K562 (cell line): ENCODE results near the gene WNK2. TPM values are rescaled to one million over a fixed set of nuclear protein-coding genes. Genes with fewer than 3 reads are reported as not detected.

Source experiments
- ATAC-seq: fragments of 200-7000 bp; cut with Tn5 transposase; 3 replicates; pipeline ENCODE4 v1.9.1; 2020; ENCODE audit warnings: moderate library complexity
- BruUV-seq: library from RNA; stranded (reverse); fragments of 400-500 nt; replicated peaks from 2 replicates; lab custom pipeline; 2021; lab: Mats Ljungman, UMichigan
- CTCF ChIA-PET: fragments of 300-600 bp; formaldehyde crosslinking; extraction: SDS; loops from one replicate; lab custom pipeline; 2021; ENCODE audit warnings: low intra/inter-chr PET ratio; lab: Yijun Ruan, JAX
- POLR2A ChIA-PET: fragments of 300-600, 350-650 bp; sonication (Branson Sonifier 250); formaldehyde crosslinking; extraction: SDS; loops from one replicate; lab custom pipeline; 2021; ENCODE audit warnings: antibody characterized with exemption, inconsistent platforms; lab: Yijun Ruan, JAX
- DNase-seq, 4 experiments: peaks; one replicate each; pipeline versions ENCODE4 v3.0.0 to v3.0.0-alpha.2; 2011 to 2018; ENCODE audit warnings: low spot score in 3 of 4, mixed read lengths in 3 of 4; ENCODE audit errors: extremely low read depth in 1 of 4
- FAIRE-seq: peaks from 2 replicates; lab custom pipeline; 2011; peaks lifted over from hg19 to GRCh38; lab: Jason Lieb, UNC
- H2AFZ ChIP-seq: 2 replicates; pipeline ENCODE4 v1.6.0; 2011; ENCODE audit warnings: low read depth, low read length, control low read depth, inconsistent platforms
- H3K27ac ChIP-seq: fragments of 200-600 bp; 3 replicates; pipeline ENCODE4 v1.8.0; 2011; ENCODE audit warnings: low read depth, mild to moderate bottlenecking, control low read depth, inconsistent platforms, low read length, moderate library complexity, mixed read lengths; ENCODE audit errors: extremely low read depth
- H3K27me3 ChIP-seq, 2 experiments: fragments of 300-600 bp in 1 of 2; 2 replicates in 1 of 2; 3 replicates in 1 of 2; pipeline versions ENCODE4 v1.6.0 to v1.8.0; 2011; ENCODE audit warnings: inconsistent platforms in 2 of 2, low read length in 2 of 2, mild to moderate bottlenecking in 1 of 2, mixed read lengths in 1 of 2, moderate library complexity in 1 of 2; ENCODE audit not compliant: control insufficient read depth in 2 of 2, insufficient read depth in 2 of 2
- H3K36me3 ChIP-seq: fragments of 300-600 bp; 3 replicates; pipeline ENCODE4 v1.8.0; 2011; ENCODE audit warnings: mild to moderate bottlenecking, low read length, inconsistent platforms; ENCODE audit not compliant: control insufficient read depth, insufficient read depth
- H3K4me1 ChIP-seq, 2 experiments: fragments of 200-600 bp in 1 of 2; replicated peaks in 1 of 2; 2 replicates in 1 of 2; 3 replicates in 1 of 2; pipeline versions ENCODE4 v1.5.1 to v1.8.0; 2011; ENCODE audit warnings: inconsistent platforms in 2 of 2, low read length in 2 of 2, mild to moderate bottlenecking in 1 of 2, mixed read lengths in 1 of 2, moderate library complexity in 1 of 2; ENCODE audit not compliant: control insufficient read depth in 2 of 2, insufficient read depth in 2 of 2
- H3K4me2 ChIP-seq: 2 replicates; pipeline ENCODE4 v1.6.1; 2011; ENCODE audit warnings: low read length, control low read depth, inconsistent platforms, mixed read lengths; ENCODE audit not compliant: insufficient read depth
- H3K4me3 ChIP-seq: fragments of 200-600 bp; sonication (generic), shearing (Covaris generic); 2 replicates; pipeline ENCODE4 v1.5.1; 2016; ENCODE audit warnings: control low read depth, inconsistent platforms
- H3K79me2 ChIP-seq: fragments of 200-600 bp; 3 replicates; pipeline ENCODE4 v1.8.0; 2011; ENCODE audit warnings: low read length, inconsistent platforms; ENCODE audit not compliant: control insufficient read depth, insufficient read depth
- H3K9ac ChIP-seq, 2 experiments: 2 replicates each; pipeline versions ENCODE4 v1.6.0 to v1.6.1; 2011; ENCODE audit warnings: low read depth in 2 of 2, low read length in 2 of 2, control low read depth in 1 of 2, inconsistent platforms in 1 of 2, mild to moderate bottlenecking in 1 of 2, mixed read lengths in 1 of 2; ENCODE audit not compliant: insufficient read depth in 1 of 2
- H3K9me1 ChIP-seq: one replicate; pipeline ENCODE4 v1.6.0; 2011; ENCODE audit warnings: inconsistent platforms, mild to moderate bottlenecking, low read length, moderate library complexity; ENCODE audit not compliant: control insufficient read depth, insufficient read depth
- H3K9me3 ChIP-seq: replicated peaks from 2 replicates; pipeline ENCODE4 v1.5.1; 2011; ENCODE audit warnings: low read depth, low read length, inconsistent platforms; ENCODE audit not compliant: control insufficient read depth, insufficient read depth
- H4K20me1 ChIP-seq: replicated peaks from 2 replicates; pipeline ENCODE4 v1.6.1; 2011; ENCODE audit warnings: low read length, inconsistent platforms, mixed read lengths; ENCODE audit not compliant: control insufficient read depth, insufficient read depth
- BDP1 ChIP-seq: IDR thresholded peaks from 3 replicates; pipeline ENCODE4 v1.6.1; 2011; ENCODE audit not compliant: insufficient read length, insufficient read depth
- KAT8 ChIP-seq: fragments of 450-650 bp; IDR thresholded peaks from 2 replicates; pipeline ENCODE4 v1.6.1; 2016; ENCODE audit warnings: low read depth, mild to moderate bottlenecking
- SPI1 ChIP-seq: IDR thresholded peaks from 2 replicates; pipeline ENCODE4 v1.6.1; 2011; ENCODE audit warnings: low read depth, low read length, control low read depth, borderline replicate concordance
- ZNF311 ChIP-seq: fragments of 250-450 bp; sonication (Bioruptor Pico); IDR thresholded peaks from 2 replicates; pipeline ENCODE4 v1.4.0; 2020; ENCODE audit warnings: mild to moderate bottlenecking, moderate library complexity
- ZNF589 ChIP-seq: fragments of 200-800 bp; sonication (Bioruptor generic); IDR thresholded peaks from 2 replicates; pipeline ENCODE4 v1.6.1; 2016; ENCODE audit warnings: low read depth, missing genetic modification characterization, missing compliant biosample characterization
- WGBS: fragments of 100-300 bp; shearing (Covaris generic); methylation state at CpG from one replicate; pipeline ENCODE4 v1.1.6; 2016; ENCODE audit warnings: low coverage, mixed read lengths; ENCODE audit not compliant: insufficient coverage; ENCODE audit errors: missing lambda C conversion rate; 5-methylcytosine and 5-hydroxymethylcytosine counted together
- in situ Hi-C: fragments of 300-500 bp; cut with MboI; formaldehyde crosslinking; loops from 4 replicates; pipeline ENCODE4 v1.15.0; 2018; ENCODE audit warnings: inconsistent platforms, mixed read lengths
- intact Hi-C: fragments of 100-400 bp; cut with micrococcal nuclease; formaldehyde crosslinking; loops from 2 replicates; pipeline ENCODE4 v1.14.2; 2022
- polyA plus RNA-seq, 8 experiments: library from polyadenylated mRNA; depleted of rRNA in 4 of 8; stranded (reverse) in 5 of 8; unstranded in 3 of 8; fragments of >200 nt; fragmentation: Nextera tagmentation in 2 of 8; fragmentation: Illumina TruSeq in 1 of 8; extraction: Ambion mirVana in 2 of 8; extraction: Trizol in 1 of 8; gene quantifications; 2 replicates each; pipeline versions ENCODE4 v1.2.1 to v1.2.3, GENCODE V29; 2011 to 2014; ENCODE audit warnings: inconsistent platforms in 1 of 8, missing spikeins in 1 of 8
- total RNA-seq, 7 experiments: library from RNA; depleted of rRNA in 6 of 7; stranded (reverse); fragments of >200 nt in 6 of 7; fragmentation: Illumina TruSeq in 2 of 7; extraction: Trizol in 2 of 7; gene quantifications; 2 replicates each; pipeline versions ENCODE4 v1.2.1 to v1.2.3, GENCODE V29; 2011 to 2021; ENCODE audit warnings: low replicate concordance in 1 of 7
- TF ChIP-seq, protein P1 (sequence below): fragments of 250-450 bp; sonication (Bioruptor Pico); IDR thresholded peaks from 2 replicates; pipeline ENCODE4 v1.4.0; 2020; ENCODE audit warnings: mild to moderate bottlenecking, moderate library complexity
- TF ChIP-seq, protein P2 (sequence below): fragments of 450-650 bp; formaldehyde crosslinking; IDR thresholded peaks from 2 replicates; pipeline ENCODE4 v1.4.0; 2020; ENCODE audit warnings: mild to moderate bottlenecking, moderate library complexity
- TF ChIP-seq, protein P3 (sequence below): IDR thresholded peaks from 2 replicates; pipeline ENCODE4 v1.6.1; 2012; ENCODE audit warnings: low read depth, low read length, improper control_type of control experiment, borderline replicate concordance

The WNK2 gene
- total and polyA plus RNA-seq, 9 of the 15 experiments (the other 6 are each of a cell fraction or from before 2014, with no cell fraction given) = 0.36 to 3.3 (median 0.64) TPM; not detected in 2

DNA sequence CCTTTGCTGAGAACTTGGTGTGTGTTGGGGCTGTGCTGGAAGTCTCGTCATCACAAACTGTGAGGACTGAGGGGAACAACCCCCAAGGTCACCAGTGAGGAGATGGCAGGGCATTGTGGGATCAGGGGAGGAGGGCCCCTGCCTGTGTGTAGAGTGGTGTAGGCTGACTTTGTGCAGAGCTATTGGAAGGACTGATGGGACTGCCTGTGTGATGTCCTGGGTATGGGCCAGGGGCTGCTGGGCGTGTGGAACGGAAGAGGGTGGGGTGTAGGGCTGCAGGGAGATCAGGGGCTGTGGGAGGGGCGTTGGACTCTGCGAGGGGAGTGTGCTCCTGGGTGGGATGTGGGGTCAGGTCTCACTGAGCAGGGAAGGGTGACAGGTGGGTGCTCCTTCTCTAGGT is 3.6 kb downstream of the WNK2 start (continued):
- TF ChIP-seq, protein P1, sequence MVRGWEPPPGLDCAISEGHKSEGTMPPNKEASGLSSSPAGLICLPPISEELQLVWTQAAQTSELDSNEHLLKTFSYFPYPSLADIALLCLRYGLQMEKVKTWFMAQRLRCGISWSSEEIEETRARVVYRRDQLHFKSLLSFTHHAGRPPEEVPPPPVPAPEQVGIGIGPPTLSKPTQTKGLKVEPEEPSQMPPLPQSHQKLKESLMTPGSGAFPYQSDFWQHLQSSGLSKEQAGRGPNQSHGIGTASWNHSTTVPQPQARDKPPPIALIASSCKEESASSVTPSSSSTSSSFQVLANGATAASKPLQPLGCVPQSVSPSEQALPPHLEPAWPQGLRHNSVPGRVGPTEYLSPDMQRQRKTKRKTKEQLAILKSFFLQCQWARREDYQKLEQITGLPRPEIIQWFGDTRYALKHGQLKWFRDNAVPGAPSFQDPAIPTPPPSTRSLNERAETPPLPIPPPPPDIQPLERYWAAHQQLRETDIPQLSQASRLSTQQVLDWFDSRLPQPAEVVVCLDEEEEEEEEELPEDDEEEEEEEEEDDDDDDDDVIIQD (CRISPR knock-in tag) = no peak
- TF ChIP-seq, protein P2, sequence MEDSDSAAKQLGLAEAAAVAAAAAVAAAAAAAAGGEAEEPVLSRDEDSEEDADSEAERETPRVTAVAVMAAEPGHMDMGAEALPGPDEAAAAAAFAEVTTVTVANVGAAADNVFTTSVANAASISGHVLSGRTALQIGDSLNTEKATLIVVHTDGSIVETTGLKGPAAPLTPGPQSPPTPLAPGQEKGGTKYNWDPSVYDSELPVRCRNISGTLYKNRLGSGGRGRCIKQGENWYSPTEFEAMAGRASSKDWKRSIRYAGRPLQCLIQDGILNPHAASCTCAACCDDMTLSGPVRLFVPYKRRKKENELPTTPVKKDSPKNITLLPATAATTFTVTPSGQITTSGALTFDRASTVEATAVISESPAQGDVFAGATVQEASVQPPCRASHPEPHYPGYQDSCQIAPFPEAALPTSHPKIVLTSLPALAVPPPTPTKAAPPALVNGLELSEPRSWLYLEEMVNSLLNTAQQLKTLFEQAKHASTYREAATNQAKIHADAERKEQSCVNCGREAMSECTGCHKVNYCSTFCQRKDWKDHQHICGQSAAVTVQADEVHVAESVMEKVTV (CRISPR knock-in tag) = no peak

DNA sequence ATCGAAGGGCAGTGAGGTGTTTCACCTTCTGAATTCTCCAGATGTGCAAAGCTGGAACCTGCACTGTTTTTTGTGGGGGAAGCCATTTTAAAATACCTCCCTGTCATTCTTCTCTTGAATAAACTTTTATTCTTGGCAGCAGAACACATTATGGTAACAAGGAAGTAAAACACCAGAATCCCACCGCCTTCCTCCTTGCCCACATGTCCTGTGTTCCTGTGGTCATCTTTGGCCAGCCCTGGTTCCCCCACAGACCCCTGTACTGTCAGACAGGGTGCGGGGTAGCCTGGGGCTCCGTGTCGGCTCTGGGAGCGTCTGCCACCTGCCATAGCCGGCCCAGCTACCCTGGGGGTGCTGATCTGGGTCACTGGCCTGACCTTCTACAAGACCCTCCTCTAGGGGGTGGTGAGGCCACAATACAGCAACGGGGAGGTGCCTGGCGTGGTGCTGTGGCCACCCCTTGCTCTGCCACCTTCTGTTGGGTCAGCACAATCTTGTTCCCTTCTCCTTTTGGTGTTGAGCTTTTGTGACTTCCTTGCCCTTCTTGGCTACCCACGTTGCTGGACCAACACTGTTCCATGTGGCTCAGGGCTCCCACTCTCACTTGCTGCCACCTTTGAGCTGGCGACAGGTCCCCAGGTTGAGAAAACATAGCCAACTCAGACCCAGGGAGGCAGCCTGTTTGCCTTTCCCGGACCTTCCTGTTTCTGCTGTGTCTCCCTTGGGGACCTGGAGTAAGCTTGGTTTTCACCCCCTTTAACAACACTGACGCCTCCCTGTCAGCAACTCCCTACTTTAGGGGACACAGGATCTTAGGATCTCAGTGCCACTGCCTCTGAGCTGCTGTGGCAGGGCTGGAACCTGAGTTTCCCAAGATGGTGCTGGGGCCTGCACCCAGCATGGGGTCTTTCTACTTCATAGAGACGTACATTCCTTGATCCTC is 4.8 kb downstream of the WNK2 start:
- no peak for TF ChIP-seq KAT8
- no peak for TF ChIP-seq SPI1
- TF ChIP-seq ZNF311 = no peak
- no peak for TF ChIP-seq BDP1
- no peak for TF ChIP-seq ZNF589
- TF ChIP-seq, protein P3, sequence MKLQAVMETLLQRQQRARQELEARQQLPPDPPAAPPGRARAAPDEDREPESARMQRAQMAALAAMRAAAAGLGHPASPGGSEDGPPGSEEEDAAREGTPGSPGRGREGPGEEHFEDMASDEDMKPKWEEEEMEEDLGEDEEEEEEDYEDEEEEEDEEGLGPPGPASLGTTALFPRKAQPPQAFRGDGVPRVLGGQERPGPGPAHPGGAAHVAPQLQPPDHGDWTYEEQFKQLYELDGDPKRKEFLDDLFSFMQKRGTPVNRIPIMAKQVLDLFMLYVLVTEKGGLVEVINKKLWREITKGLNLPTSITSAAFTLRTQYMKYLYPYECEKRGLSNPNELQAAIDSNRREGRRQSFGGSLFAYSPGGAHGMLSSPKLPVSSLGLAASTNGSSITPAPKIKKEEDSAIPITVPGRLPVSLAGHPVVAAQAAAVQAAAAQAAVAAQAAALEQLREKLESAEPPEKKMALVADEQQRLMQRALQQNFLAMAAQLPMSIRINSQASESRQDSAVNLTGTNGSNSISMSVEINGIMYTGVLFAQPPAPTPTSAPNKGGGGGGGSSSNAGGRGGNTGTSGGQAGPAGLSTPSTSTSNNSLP = no peak
- no peak overlapping the region for H3K4me2 ChIP-seq
- H3K27ac ChIP-seq = no peak overlapping the region
- DNase-seq = no peak
- no peak overlapping the region for H3K4me3 ChIP-seq
- in situ Hi-C loops (no loop called here), intact Hi-C loops (no loop called here)
- peaks cover 0 to 22% of the 10 kb centered on the region in 2 experiments; a peak in 2 of 5 replicates for H3K4me1 ChIP-seq
- H3K36me3 ChIP-seq = no peaks in the 10 kb centered on the region
- H3K9ac ChIP-seq = no peak overlapping the region
- no peak overlapping the region for H2AFZ ChIP-seq
- H4K20me1 ChIP-seq = peaks cover 15% of the 10 kb centered on the region; the same call in 1 of the 2 replicates
- no peaks in the 10 kb centered on the region for H3K9me1 ChIP-seq
- no peak for ATAC-seq
- H3K9me3 ChIP-seq = no peaks in the 10 kb centered on the region
- H3K27me3 ChIP-seq = peaks cover 0 to 58% of the 10 kb centered on the region in 2 experiments; a peak in 2 of 5 replicates
- WGBS = 13% methylated on average over 14 of the region's 14 CpGs
- H3K79me2 ChIP-seq = no peaks in the 10 kb centered on the region
- FAIRE-seq = no peak
- CTCF ChIA-PET = no interaction called here
- BruUV-seq = no TSS peak
- POLR2A ChIA-PET = interaction anchor here (0.7 kb wide), 1 partner anchor 53 kb away, joined by 3 read pairs; no protein-coding TSS in a partner anchor
